Fibroblast of skin of back (primary cell): ENCODE data around the gene TWIST1.

ENCODE experiments used
- DNase-seq: peaks from one replicate; pipeline ENCODE4 v3.0.0-alpha.2; 2013

The TWIST1 gene

GRCh38 chr7:19094598-19095352, 22.7 kb downstream of the TWIST1 start:
- peak; percentile 59 for DNase-seq

- DNase-seq: peak; percentile 16
These were observed 23.3 kb downstream of the TWIST1 start for GRCh38 chr7:19094138-19094537.

- peak; percentile 66 for DNase-seq
These were observed 25.8 kb downstream of the TWIST1 start for GRCh38 chr7:19091550-19092200.

GRCh38 chr7:19090526-19090925, 26.9 kb downstream of the TWIST1 start:
- DNase-seq: peak; percentile 44

DNA sequence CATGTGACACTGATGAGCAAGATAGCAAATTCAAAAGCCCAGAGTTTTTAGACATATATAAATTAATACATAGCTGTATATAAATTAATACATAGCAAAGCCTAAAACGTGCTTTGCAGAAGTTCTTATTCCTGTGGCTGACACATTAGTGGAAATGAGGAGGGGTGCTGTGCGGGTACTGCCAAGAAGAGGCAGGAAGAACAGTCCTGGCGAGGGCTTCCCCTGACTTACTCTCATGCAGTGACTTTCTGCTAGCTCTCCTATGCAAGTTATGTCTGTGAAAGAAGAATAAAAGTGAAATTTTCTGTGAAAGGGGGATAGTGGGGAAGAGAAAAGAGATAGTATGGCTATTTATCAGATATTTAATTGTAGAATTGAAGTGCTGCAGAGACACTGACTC, 27.6 kb downstream of the TWIST1 start:
- DNase-seq: no peak

DNA sequence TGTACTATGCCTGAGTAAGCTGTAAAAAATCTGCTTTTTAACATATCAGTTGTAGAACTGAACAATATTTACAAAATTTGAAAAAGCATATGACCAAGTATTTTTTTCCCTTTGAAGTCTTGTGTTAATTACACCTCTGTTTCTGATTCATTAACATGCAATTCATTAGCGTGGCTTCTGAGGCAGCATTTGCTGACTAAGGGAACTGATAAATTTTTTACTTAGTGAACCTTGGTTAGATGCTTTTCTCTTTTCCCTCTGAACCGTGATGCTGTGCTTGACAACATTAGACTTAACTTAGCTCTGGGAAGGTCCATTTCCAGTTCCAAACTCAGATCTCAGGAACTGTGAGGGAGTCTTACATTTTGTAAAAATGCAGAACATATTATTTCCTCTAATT, 28.1 kb downstream of the TWIST1 start:
- no peak for DNase-seq

DNA sequence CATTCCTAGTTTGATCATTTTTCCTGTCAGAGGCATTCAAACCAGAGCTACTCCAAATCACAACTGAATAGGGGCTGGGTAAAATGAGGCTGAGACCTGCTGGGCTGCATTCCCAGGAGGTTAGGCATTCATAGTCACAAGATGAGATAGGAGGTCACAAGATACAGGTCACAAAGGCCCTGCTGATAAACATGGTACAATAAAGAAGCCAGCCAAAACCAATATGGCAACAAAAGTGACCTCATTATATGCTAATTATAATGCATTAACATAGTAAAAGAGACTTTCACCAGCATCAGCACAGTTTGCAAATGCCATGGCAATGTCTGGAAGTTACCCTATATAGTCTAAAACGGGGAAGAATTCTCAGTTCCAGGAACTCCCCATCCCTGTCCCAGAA, 37.3 kb downstream of the TWIST1 start:
- DNase-seq: no peak

- DNase-seq: peak; percentile 27
These were observed 38.4 kb downstream of the TWIST1 start for GRCh38 chr7:19079066-19079465.

GRCh38 chr7:19069842-19070241, 47.6 kb downstream of the TWIST1 start:
- peak; percentile 23 for DNase-seq

GRCh38 chr7:19066170-19066569, 51.3 kb downstream of the TWIST1 start:
- peak; percentile 87 for DNase-seq
